SK-N-SH (cell line): Measurements from ENCODE around the gene DNAJB8. TPM values are rescaled to one million over a fixed set of nuclear protein-coding genes. Genes with fewer than 3 reads are reported as not detected.

Experiments
- CTCF ChIA-PET: fragments of 300-600, 350-600 bp; formaldehyde crosslinking; extraction: SDS; loops from one replicate; lab custom pipeline; 2021; lab: Yijun Ruan, JAX
- POLR2A ChIA-PET: fragments of 350-600 bp; sonication (Branson Sonifier 250); formaldehyde crosslinking; extraction: SDS; loops from one replicate; lab custom pipeline; 2020; ENCODE audit warnings: antibody characterized with exemption, inconsistent platforms; lab: Yijun Ruan, JAX
- DNase-seq: peaks from one replicate; pipeline ENCODE4 v3.0.0; 2012
- H2AFZ ChIP-seq: fragments of 200-600 bp; sonication (generic); 2 replicates; pipeline ENCODE4 v1.8.1; 2016; ENCODE audit warnings: antibody characterized with exemption, mild to moderate bottlenecking, low read depth
- H3F3A ChIP-seq: fragments of 200-600 bp; sonication (generic); replicated peaks from 2 replicates; pipeline ENCODE3; 2016; ENCODE audit warnings: antibody characterized with exemption, mild to moderate bottlenecking; ENCODE audit not compliant: insufficient read depth
- H3K27ac ChIP-seq, 2 experiments: fragments of 200-500 bp in 1 of 2; fragments of 200-600 bp in 1 of 2; sonication (Bioruptor generic) in 1 of 2; sonication (generic), shearing (Covaris generic) in 1 of 2; 2 replicates each; pipeline versions ENCODE4 v1.5.1 to v1.6.1; 2014 to 2016; ENCODE audit warnings: low read depth in 2 of 2, inconsistent platforms in 1 of 2, low read length in 1 of 2, mild to moderate bottlenecking in 1 of 2, mixed read lengths in 1 of 2
- H3K27me3 ChIP-seq: fragments of 200-600 bp; sonication (generic), shearing (Covaris generic); 2 replicates; pipeline ENCODE4 v1.6.1; 2016; ENCODE audit warnings: mixed run types; ENCODE audit not compliant: insufficient read depth
- H3K36me3 ChIP-seq, 2 experiments: fragments of 200-500 bp in 1 of 2; fragments of 200-600 bp in 1 of 2; sonication (Bioruptor generic) in 1 of 2; sonication (generic) in 1 of 2; replicated peaks in 1 of 2; 2 replicates each; pipeline versions ENCODE3 to v1.5.1; 2014 to 2016; ENCODE audit warnings: low read length in 1 of 2, mild to moderate bottlenecking in 1 of 2; ENCODE audit not compliant: insufficient read depth in 2 of 2, control insufficient read depth in 1 of 2
- H3K4me1 ChIP-seq, 2 experiments: fragments of 200-500 bp in 1 of 2; fragments of 200-600 bp in 1 of 2; sonication (Bioruptor generic) in 1 of 2; sonication (generic), shearing (Covaris generic) in 1 of 2; 2 replicates each; pipeline versions ENCODE4 v1.5.1 to v1.6.1; 2014 to 2016; ENCODE audit warnings: low read depth in 1 of 2, low read length in 1 of 2, mixed run types in 1 of 2; ENCODE audit not compliant: insufficient read depth in 2 of 2, control insufficient read depth in 1 of 2
- H3K4me2 ChIP-seq: fragments of 200-600 bp; sonication (generic), shearing (Covaris generic); 2 replicates; pipeline ENCODE4 v1.6.1; 2017; ENCODE audit warnings: mixed run types
- H3K4me3 ChIP-seq, 2 experiments: fragments of 200-500 bp in 1 of 2; fragments of 200-600 bp in 1 of 2; sonication (Bioruptor generic) in 1 of 2; sonication (generic), shearing (Covaris generic) in 1 of 2; 2 replicates each; pipeline versions ENCODE4 v1.5.1 to v1.8.1; 2014 to 2016; ENCODE audit warnings: low read depth in 2 of 2, inconsistent platforms in 1 of 2, low read length in 1 of 2, mild to moderate bottlenecking in 1 of 2, mixed read lengths in 1 of 2, moderate library complexity in 1 of 2
- H3K79me2 ChIP-seq: fragments of 200-600 bp; sonication (generic); 2 replicates; pipeline ENCODE4 v1.8.1; 2017; ENCODE audit warnings: mild to moderate bottlenecking; ENCODE audit not compliant: insufficient read depth
- H3K9ac ChIP-seq: fragments of 200-600 bp; sonication (generic); 2 replicates; pipeline ENCODE4 v1.6.1; 2017; ENCODE audit warnings: mixed run types
- H3K9me2 ChIP-seq: fragments of 200-600 bp; sonication (generic); 2 replicates; pipeline ENCODE4 v1.6.1; 2017; ENCODE audit warnings: mixed run types
- H3K9me3 ChIP-seq: fragments of 200-600 bp; sonication (generic); 2 replicates; pipeline ENCODE4 v1.6.1; 2017; ENCODE audit warnings: mixed run types, mild to moderate bottlenecking, moderate library complexity
- H4K20me1 ChIP-seq: fragments of 200-600 bp; sonication (generic); 2 replicates; pipeline ENCODE4 v1.6.1; 2017; ENCODE audit warnings: mild to moderate bottlenecking, mixed run types; ENCODE audit not compliant: insufficient read depth
- EZH2phosphoT487 ChIP-seq: fragments of 200-600 bp; sonication (generic); IDR thresholded peaks from 2 replicates; pipeline ENCODE4 v1.6.1; 2017; ENCODE audit warnings: low read depth, mixed run types, mild to moderate bottlenecking, antibody characterized with exemption, moderate library complexity, borderline replicate concordance
- FOSL2 ChIP-seq: IDR thresholded peaks from 2 replicates; pipeline ENCODE4 v1.4.0; 2012; ENCODE audit warnings: low read depth, mild to moderate bottlenecking, moderate library complexity, borderline replicate concordance
- FOXJ3 ChIP-seq: sonication (generic); formaldehyde crosslinking; IDR thresholded peaks from 2 replicates; pipeline ENCODE4 v1.5.1; 2020; ENCODE audit warnings: mild to moderate bottlenecking, missing genetic modification reagents
- FOXM1 ChIP-seq: IDR thresholded peaks from 2 replicates; pipeline ENCODE4 v1.4.0; 2012; ENCODE audit warnings: low read depth, mild to moderate bottlenecking
- GATA2 ChIP-seq: sonication (generic); formaldehyde crosslinking; IDR thresholded peaks from 2 replicates; pipeline ENCODE4 v1.5.0; 2020; ENCODE audit warnings: mild to moderate bottlenecking, missing genetic modification reagents
- RXRA ChIP-seq: IDR thresholded peaks from 2 replicates; pipeline ENCODE4 v1.4.0; 2012; ENCODE audit warnings: low read depth, mild to moderate bottlenecking, borderline replicate concordance
- SMC3 ChIP-seq: IDR thresholded peaks from 2 replicates; pipeline ENCODE4 v1.6.1; 2012; ENCODE audit warnings: low read depth, low read length, improper control_type of control experiment
- TCF12 ChIP-seq: IDR thresholded peaks from 2 replicates; pipeline ENCODE4 v1.4.0; 2012
- YY1 ChIP-seq: IDR thresholded peaks from 2 replicates; pipeline ENCODE4 v1.4.0; 2012; ENCODE audit warnings: low read depth, mild to moderate bottlenecking
- WGBS: methylation state at CpG from one replicate; pipeline ENCODE4 v1.1.6; 2017; ENCODE audit warnings: low lambda C conversion rate; 5-methylcytosine and 5-hydroxymethylcytosine counted together
- polyA plus RNA-seq, 3 experiments: library from polyadenylated mRNA; depleted of rRNA; stranded (reverse); fragments of >200 nt; gene quantifications; 2 replicates each; pipeline ENCODE4 v1.2.3, GENCODE V29; 2012
- TF ChIP-seq, protein P1 (sequence below): IDR thresholded peaks from 2 replicates; pipeline ENCODE4; 2012
- TF ChIP-seq, protein P2 (sequence below): fragments of 150-350 bp; IDR thresholded peaks from 2 replicates; pipeline ENCODE4 v1.6.1; 2017; ENCODE audit warnings: antibody characterized with exemption, low read length, low read depth, borderline replicate concordance
- TF ChIP-seq, protein P3 (sequence below): fragments of 150-350 bp; IDR thresholded peaks from 2 replicates; pipeline ENCODE4 v1.6.1; 2016; ENCODE audit warnings: mild to moderate bottlenecking, low read depth, low read length
- TF ChIP-seq, protein P4 (sequence below): IDR thresholded peaks from 2 replicates; pipeline ENCODE4 v1.4.0; 2012; ENCODE audit warnings: low read depth, borderline replicate concordance
- TF ChIP-seq, protein P5 (sequence below): IDR thresholded peaks from 2 replicates; pipeline ENCODE4 v1.4.0; 2012; ENCODE audit warnings: low read depth

Gene DNAJB8
- polyA plus RNA-seq, 1 of the 3 experiments (the other 2 are of a cell fraction) = not detected

DNA sequence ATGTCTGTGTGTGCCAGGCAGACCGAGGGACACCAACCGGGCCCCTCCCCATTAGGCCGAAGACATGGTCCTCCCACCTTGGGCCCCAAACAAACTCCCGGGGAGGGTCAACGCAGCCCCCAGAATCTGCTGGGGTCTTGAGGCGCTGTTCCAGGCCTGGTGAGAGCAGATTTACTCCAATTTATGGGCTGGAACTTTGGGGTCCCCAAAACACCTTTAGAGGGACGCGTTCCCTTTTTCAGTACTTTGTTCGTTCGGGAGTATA, 23.9 kb upstream of the DNAJB8 start:
- Histone ChIP-seq H3K9me3 (no peaks in the 10 kb centered on the region), H3K4me2 (peak overlapping the region; percentile 99), H3K36me3 (peaks cover 0 to 4% of the 10 kb centered on the region in 2 experiments), H3K27ac (peak overlapping the region in 1 of 2 experiments; percentile 97; a peak in 2 of 4 replicates), H3K9ac (peak overlapping the region; percentile 80; the same call in 1 of the 2 replicates), H3K27me3 (peaks cover 23% of the 10 kb centered on the region; the same call in 1 of the 2 replicates), H3K79me2 (peaks cover 22% of the 10 kb centered on the region), H3K4me1 (peaks cover 0 to 23% of the 10 kb centered on the region in 2 experiments; a peak in 1 of 4 replicates), H3K9me2 (no peaks in the 10 kb centered on the region), H3F3A (peaks cover 7% of the 10 kb centered on the region), H2AFZ (no peak overlapping the region), H4K20me1 (peaks cover 19% of the 10 kb centered on the region; the same call in 1 of the 2 replicates), H3K4me3 (peak overlapping the region; percentile 75 to 77)
- 21% methylated on average over 8 of the region's 10 CpGs for WGBS
- POLR2A ChIA-PET = interaction anchor here (0.6 to 5.7 kb wide), 13 partner anchors 9 to 314 kb away, joined by 3 to 66 read pairs (median 3); no protein-coding TSS in a partner anchor
- CTCF ChIA-PET = interaction anchor here (1.4 to 13.1 kb wide), 5 partner anchors 10 to 81 kb away, joined by 4 to 177 read pairs (median 11); no protein-coding TSS in a partner anchor
- TF ChIP-seq, protein P1, sequence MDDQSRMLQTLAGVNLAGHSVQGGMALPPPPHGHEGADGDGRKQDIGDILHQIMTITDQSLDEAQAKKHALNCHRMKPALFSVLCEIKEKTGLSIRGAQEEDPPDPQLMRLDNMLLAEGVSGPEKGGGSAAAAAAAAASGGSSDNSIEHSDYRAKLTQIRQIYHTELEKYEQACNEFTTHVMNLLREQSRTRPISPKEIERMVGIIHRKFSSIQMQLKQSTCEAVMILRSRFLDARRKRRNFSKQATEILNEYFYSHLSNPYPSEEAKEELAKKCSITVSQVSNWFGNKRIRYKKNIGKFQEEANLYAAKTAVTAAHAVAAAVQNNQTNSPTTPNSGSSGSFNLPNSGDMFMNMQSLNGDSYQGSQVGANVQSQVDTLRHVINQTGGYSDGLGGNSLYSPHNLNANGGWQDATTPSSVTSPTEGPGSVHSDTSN = no peak
- TF ChIP-seq FOSL2 = no peak
- TF ChIP-seq, protein P2, sequence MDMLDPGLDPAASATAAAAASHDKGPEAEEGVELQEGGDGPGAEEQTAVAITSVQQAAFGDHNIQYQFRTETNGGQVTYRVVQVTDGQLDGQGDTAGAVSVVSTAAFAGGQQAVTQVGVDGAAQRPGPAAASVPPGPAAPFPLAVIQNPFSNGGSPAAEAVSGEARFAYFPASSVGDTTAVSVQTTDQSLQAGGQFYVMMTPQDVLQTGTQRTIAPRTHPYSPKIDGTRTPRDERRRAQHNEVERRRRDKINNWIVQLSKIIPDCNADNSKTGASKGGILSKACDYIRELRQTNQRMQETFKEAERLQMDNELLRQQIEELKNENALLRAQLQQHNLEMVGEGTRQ = no peak
- no peak for TF ChIP-seq FOXM1
- no peak for TF ChIP-seq EZH2phosphoT487
- no peak for TF ChIP-seq FOXJ3
- TF ChIP-seq, protein P3, sequence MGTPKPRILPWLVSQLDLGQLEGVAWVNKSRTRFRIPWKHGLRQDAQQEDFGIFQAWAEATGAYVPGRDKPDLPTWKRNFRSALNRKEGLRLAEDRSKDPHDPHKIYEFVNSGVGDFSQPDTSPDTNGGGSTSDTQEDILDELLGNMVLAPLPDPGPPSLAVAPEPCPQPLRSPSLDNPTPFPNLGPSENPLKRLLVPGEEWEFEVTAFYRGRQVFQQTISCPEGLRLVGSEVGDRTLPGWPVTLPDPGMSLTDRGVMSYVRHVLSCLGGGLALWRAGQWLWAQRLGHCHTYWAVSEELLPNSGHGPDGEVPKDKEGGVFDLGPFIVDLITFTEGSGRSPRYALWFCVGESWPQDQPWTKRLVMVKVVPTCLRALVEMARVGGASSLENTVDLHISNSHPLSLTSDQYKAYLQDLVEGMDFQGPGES = no peak
- no peak for TF ChIP-seq RXRA
- TF ChIP-seq, protein P4, sequence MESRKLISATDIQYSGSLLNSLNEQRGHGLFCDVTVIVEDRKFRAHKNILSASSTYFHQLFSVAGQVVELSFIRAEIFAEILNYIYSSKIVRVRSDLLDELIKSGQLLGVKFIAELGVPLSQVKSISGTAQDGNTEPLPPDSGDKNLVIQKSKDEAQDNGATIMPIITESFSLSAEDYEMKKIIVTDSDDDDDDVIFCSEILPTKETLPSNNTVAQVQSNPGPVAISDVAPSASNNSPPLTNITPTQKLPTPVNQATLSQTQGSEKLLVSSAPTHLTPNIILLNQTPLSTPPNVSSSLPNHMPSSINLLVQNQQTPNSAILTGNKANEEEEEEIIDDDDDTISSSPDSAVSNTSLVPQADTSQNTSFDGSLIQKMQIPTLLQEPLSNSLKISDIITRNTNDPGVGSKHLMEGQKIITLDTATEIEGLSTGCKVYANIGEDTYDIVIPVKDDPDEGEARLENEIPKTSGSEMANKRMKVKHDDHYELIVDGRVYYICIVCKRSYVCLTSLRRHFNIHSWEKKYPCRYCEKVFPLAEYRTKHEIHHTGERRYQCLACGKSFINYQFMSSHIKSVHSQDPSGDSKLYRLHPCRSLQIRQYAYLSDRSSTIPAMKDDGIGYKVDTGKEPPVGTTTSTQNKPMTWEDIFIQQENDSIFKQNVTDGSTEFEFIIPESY = no peak
- TF ChIP-seq TCF12 = no peak
- TF ChIP-seq YY1 = no peak
- TF ChIP-seq, protein P5, sequence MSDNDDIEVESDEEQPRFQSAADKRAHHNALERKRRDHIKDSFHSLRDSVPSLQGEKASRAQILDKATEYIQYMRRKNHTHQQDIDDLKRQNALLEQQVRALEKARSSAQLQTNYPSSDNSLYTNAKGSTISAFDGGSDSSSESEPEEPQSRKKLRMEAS = no peak
- no peak for TF ChIP-seq GATA2 (CRISPR knock-in tag)
- no peak for TF ChIP-seq SMC3
- DNase-seq = no peak
